GM12878 (cell line): Measurements from ENCODE around the gene CD1B. TPM values are rescaled to one million over a fixed set of nuclear protein-coding genes. Genes with fewer than 3 reads are reported as not detected.
"Not testable (repeated sequence)": the region's sequence is repeated elsewhere in the genome, so short reads cannot be mapped to it uniquely, and the experiment has no call there.

ENCODE experiments used
- ATAC-seq: fragments of 200-7000 bp; cut with Tn5 transposase; 3 replicates; pipeline ENCODE4 v1.9.1; 2020; ENCODE audit warnings: mild to moderate bottlenecking, moderate library complexity
- BruUV-seq: library from RNA; stranded (reverse); fragments of 400-500 nt; replicated peaks from 2 replicates; lab custom pipeline; 2021; lab: Mats Ljungman, UMichigan
- CTCF ChIA-PET: fragments of 300-600 bp; sonication (Branson Sonifier 250); formaldehyde crosslinking; extraction: SDS; loops from one replicate; lab custom pipeline; 2021; ENCODE audit warnings: inconsistent platforms; lab: Yijun Ruan, JAX
- POLR2A ChIA-PET: fragments of 350-600 bp; formaldehyde crosslinking; extraction: SDS; loops from one replicate; lab custom pipeline; 2021; ENCODE audit warnings: inconsistent platforms; lab: Charles Lee
- RAD21 ChIA-PET: fragments of 300-600 bp; sonication (Branson Sonifier 250); formaldehyde crosslinking; loops from one replicate; lab custom pipeline; 2023; ENCODE audit warnings: antibody characterized with exemption; ENCODE audit not compliant: unreplicated experiment; lab: Charles Lee
- SMC1A ChIA-PET: fragments of 300-600 bp; sonication (Branson Sonifier 250); formaldehyde crosslinking; loops from one replicate; lab custom pipeline; 2023; ENCODE audit not compliant: unreplicated experiment, uncharacterized antibody; lab: Charles Lee
- DNase-seq: peaks from one replicate; pipeline ENCODE4 v3.0.0-alpha.2; 2011; ENCODE audit warnings: low read depth, low spot score
- FAIRE-seq: peaks from 3 replicates; lab custom pipeline; 2011; peaks lifted over from hg19 to GRCh38; lab: Jason Lieb, UNC
- H2AFZ ChIP-seq: 2 replicates; pipeline ENCODE4 v1.6.0; 2011; ENCODE audit warnings: low read depth, low read length, control low read depth; ENCODE audit not compliant: control insufficient read depth
- H3K27ac ChIP-seq: 2 replicates; pipeline ENCODE4 v1.5.1; 2011; ENCODE audit warnings: control low read depth; ENCODE audit not compliant: control insufficient read depth, insufficient read depth
- H3K27me3 ChIP-seq, 2 experiments: replicated peaks in 1 of 2; 2 replicates each; pipeline versions ENCODE4 v1.6.0 to v1.6.1; 2011; ENCODE audit warnings: low read length in 1 of 2; ENCODE audit not compliant: control insufficient read depth in 2 of 2, insufficient read depth in 2 of 2
- H3K36me3 ChIP-seq, 2 experiments: 2 replicates each; pipeline ENCODE4 v1.5.1; 2011; ENCODE audit warnings: low read length in 1 of 2; ENCODE audit not compliant: control insufficient read depth in 2 of 2, insufficient read depth in 2 of 2
- H3K4me1 ChIP-seq: 2 replicates; pipeline ENCODE4 v1.6.1; 2011; ENCODE audit warnings: mild to moderate bottlenecking, low read length, moderate library complexity, mixed read lengths; ENCODE audit not compliant: control insufficient read depth, insufficient read depth
- H3K4me2 ChIP-seq: 2 replicates; pipeline ENCODE4 v1.6.0; 2011; ENCODE audit warnings: control low read depth; ENCODE audit not compliant: control insufficient read depth, insufficient read depth
- H3K4me3 ChIP-seq: fragments of 200-600 bp; sonication (generic); 2 replicates; pipeline ENCODE4 v1.5.1; 2016
- H3K79me2 ChIP-seq: 2 replicates; pipeline ENCODE4 v1.6.0; 2011; ENCODE audit warnings: low read length; ENCODE audit not compliant: control insufficient read depth, insufficient read depth
- H3K9ac ChIP-seq: 2 replicates; pipeline ENCODE4 v1.8.0; 2011; ENCODE audit warnings: low read length, control low read depth, mixed read lengths; ENCODE audit not compliant: control insufficient read depth, insufficient read depth
- H3K9me3 ChIP-seq: replicated peaks from 3 replicates; pipeline ENCODE4 v1.5.1; 2011; ENCODE audit warnings: mild to moderate bottlenecking, low read length; ENCODE audit not compliant: control insufficient read depth, insufficient read depth
- H4K20me1 ChIP-seq: 2 replicates; pipeline ENCODE4 v1.6.0; 2011; ENCODE audit not compliant: control insufficient read depth, insufficient read depth
- BHLHE40 ChIP-seq, 2 experiments: fragments of 450-650 bp in 1 of 2; IDR thresholded peaks; 2 replicates each; pipeline ENCODE4 v1.6.1; 2011 to 2017; ENCODE audit warnings: low read depth in 2 of 2, borderline replicate concordance in 1 of 2, improper control_type of control experiment in 1 of 2, low read length in 1 of 2, mild to moderate bottlenecking in 1 of 2
- CUX1 ChIP-seq: IDR thresholded peaks from 2 replicates; pipeline ENCODE4 v1.6.1; 2012; ENCODE audit warnings: improper control_type of control experiment, low read depth, low read length; ENCODE audit not compliant: insufficient replicate concordance
- SPI1 ChIP-seq: IDR thresholded peaks from 2 replicates; pipeline ENCODE4 v1.6.1; 2011; ENCODE audit warnings: low read depth, mild to moderate bottlenecking, low read length, moderate library complexity, borderline replicate concordance; ENCODE audit not compliant: insufficient read depth
- WGBS: methylation state at CpG from one replicate; pipeline ENCODE4 v1.1.6; 2016; ENCODE audit warnings: low lambda C conversion rate; ENCODE audit not compliant: insufficient replicate concordance, insufficient coverage; ENCODE audit errors: missing lambda C conversion rate; 5-methylcytosine and 5-hydroxymethylcytosine counted together
- in situ Hi-C: fragments of 300-500 bp; cut with MboI; formaldehyde crosslinking; loops from 9 replicates; pipeline ENCODE4 v1.14.3; 2018; ENCODE audit warnings: mixed read lengths
- intact Hi-C: fragments of 100-400 bp; cut with micrococcal nuclease; formaldehyde crosslinking; loops from one replicate; pipeline ENCODE4 v1.14.2; 2022; ENCODE audit not compliant: unreplicated experiment
- polyA plus RNA-seq, 11 experiments: library from polyadenylated mRNA; depleted of rRNA in 4 of 11; unstranded in 6 of 11; stranded (reverse) in 5 of 11; fragments of >200 nt; fragmentation: Nextera tagmentation in 4 of 11; fragmentation: Illumina TruSeq in 1 of 11; extraction: Ambion mirVana in 4 of 11; extraction: Trizol in 1 of 11; gene quantifications; 1 replicate in 1 of 11; 2 replicates in 10 of 11; pipeline versions ENCODE4 v1.2.1 to v1.2.3, GENCODE V29; 2011 to 2016; ENCODE audit warnings: inconsistent platforms in 2 of 11, missing spikeins in 2 of 11, low read depth in 1 of 11
- total RNA-seq, 4 experiments: library from RNA; depleted of rRNA in 3 of 4; stranded (reverse); fragments of >200 nt in 3 of 4; fragmentation: Illumina TruSeq in 1 of 4; extraction: Trizol in 1 of 4; gene quantifications; 2 replicates each; pipeline versions ENCODE4 v1.2.1 to v1.2.3, GENCODE V29; 2013 to 2021

Gene CD1B
- total and polyA plus RNA-seq, 10 of the 15 experiments (the other 5 are each of a cell fraction or from before 2014, with no cell fraction given), result not detected

- Histone ChIP-seq H3K4me1 (no peaks in the 10 kb centered on the region), H3K9ac (no peak within 1 kb of the TSS), H4K20me1 (no peaks in the 10 kb centered on the region), H2AFZ (no peak within 1 kb of the TSS), H3K79me2 (no peaks in the 10 kb centered on the region), H3K27me3 (no peaks in the 10 kb centered on the region; a peak in 1 of 4 replicates), H3K27ac (no peak within 1 kb of the TSS), H3K4me3 (no peak within 1 kb of the TSS), H3K4me2 (no peak within 1 kb of the TSS), H3K9me3 (no peaks in the 10 kb centered on the region), H3K36me3 (no peaks in the 10 kb centered on the region)
- ATAC-seq (peak; percentile 62), FAIRE-seq (peak; percentile 69), DNase-seq (no peak)
- CTCF ChIA-PET, result interaction anchor here (1.2 to 1.3 kb wide), 2 partner anchors 25 to 149 kb away, joined by 3 to 4 read pairs; no protein-coding TSS in a partner anchor
- SMC1A ChIA-PET, result interaction anchor here (0.7 kb wide), 1 partner anchor 234 kb away, joined by 3 read pairs; no protein-coding TSS in a partner anchor
- intact Hi-C loops, result no loop called here
- TF ChIP-seq CUX1 (no peak), BHLHE40 (IDR thresholded peaks at IDR 0.05; ENCODE audit: borderline replicate concordance in 1 of 2, low read depth in 2 of 2, low read length in 1 of 2) (no peak), SPI1 (peak; percentile 56; the same call in 1 of the 2 replicates)
- in situ Hi-C loops, result no loop called here
- POLR2A ChIA-PET, result no interaction called here
- RAD21 ChIA-PET, result interaction anchor here (1.5 kb wide), 1 partner anchor 107 kb away, joined by 4 read pairs; no protein-coding TSS in a partner anchor
- no TSS peak for BruUV-seq
- 6% methylated on average over 6 of the region's 6 CpGs for WGBS
Observed at GRCh38 chr1:158353303-158354075, 22.2 kb upstream of the CD1B start, which contains the start of gene CD1E. CD1E (plus strand) TSS chr1:158353894; CDS start chr1:158353989, 95 bp downstream.

DNA sequence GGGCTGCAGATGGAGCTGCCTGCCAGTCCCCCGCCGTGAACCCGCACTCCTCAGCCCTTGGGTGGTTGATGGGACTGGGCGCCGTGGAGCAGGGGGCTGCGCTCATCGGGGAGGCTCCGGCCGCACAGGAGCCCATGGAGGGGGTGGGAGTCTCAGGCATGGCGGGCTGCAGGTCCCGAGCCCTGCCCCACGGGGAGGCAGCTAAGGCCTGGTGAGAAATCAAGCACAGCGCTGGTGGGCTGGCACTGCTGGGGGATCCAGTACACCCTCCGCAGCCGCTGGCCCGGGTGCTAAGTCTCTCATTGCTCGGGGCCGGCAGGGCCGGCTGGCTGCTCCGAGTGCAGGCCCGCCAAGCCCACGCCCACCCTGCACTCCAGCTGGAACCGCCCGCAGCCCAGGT lies 17.6 kb upstream of the CD1B start:
- RAD21 ChIA-PET, in situ Hi-C loops, POLR2A ChIA-PET, BruUV-seq, H3K36me3 ChIP-seq, H2AFZ ChIP-seq, H3K27me3 ChIP-seq, H3K79me2 ChIP-seq, SMC1A ChIA-PET, H3K4me3 ChIP-seq, intact Hi-C loops, H3K9ac ChIP-seq, H3K4me2 ChIP-seq, DNase-seq, ATAC-seq, H3K9me3 ChIP-seq, H4K20me1 ChIP-seq, H3K27ac ChIP-seq, CTCF ChIA-PET, FAIRE-seq, H3K4me1 ChIP-seq: not testable (repeated sequence)
- WGBS, result 77% methylated on average over 15 of the region's 24 CpGs
